Stimulated activated CD4-positive, alpha-beta T cell treated with anti-CD3 and anti-CD28 coated beads, Interleukin-15, amount 100 ng/mL, for 48 hours (primary cell): ENCODE results near the gene CLEC16A.

ENCODE experiments used
- DNase-seq, 2 donors: peaks; one replicate each; pipeline ENCODE4 v3.0.0-alpha.2; 2020; ENCODE audit warnings: low read depth in 2 of 2

CLEC16A gene

DNA sequence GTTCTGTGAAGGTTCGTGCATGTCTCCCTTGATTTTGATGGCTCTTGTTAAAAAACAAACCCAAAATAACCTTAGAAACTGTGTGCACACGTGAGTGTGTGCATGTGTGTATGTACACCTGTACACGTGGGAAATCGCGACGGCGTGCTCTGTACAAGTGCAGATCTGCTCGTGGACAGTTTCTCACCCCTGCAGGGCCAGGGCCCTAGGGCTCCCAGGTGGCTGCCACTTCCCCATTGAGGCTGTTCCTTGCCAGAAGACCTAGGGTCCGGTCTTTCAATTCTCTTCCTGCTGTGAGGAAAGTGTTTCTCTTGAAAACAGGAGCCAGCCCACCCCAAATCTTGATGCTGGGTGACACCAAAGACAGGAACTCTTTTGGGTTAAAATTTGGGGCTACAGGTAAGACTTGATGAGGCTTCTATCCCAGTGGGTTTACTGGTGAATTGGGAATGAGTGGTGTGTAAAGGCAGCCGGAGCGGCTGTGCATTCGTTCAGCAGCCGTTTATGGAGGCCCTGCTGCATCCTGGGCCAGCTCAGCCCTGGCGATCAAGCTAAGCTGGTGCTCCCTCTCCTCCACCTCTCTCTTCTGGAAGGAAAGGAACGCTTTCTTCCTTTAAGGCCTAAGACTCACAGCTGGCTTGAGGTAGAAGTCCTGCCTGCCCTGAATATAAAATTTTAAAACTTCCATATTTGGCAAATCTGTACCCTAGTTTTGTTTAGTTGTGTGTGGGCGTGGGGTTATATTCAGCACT, 137.9 kb downstream of the CLEC16A start:
- DNase-seq = no peak

GRCh38 chr16:11082860-11083388, 138.6 kb downstream of the CLEC16A start:
- DNase-seq = no peak

DNA sequence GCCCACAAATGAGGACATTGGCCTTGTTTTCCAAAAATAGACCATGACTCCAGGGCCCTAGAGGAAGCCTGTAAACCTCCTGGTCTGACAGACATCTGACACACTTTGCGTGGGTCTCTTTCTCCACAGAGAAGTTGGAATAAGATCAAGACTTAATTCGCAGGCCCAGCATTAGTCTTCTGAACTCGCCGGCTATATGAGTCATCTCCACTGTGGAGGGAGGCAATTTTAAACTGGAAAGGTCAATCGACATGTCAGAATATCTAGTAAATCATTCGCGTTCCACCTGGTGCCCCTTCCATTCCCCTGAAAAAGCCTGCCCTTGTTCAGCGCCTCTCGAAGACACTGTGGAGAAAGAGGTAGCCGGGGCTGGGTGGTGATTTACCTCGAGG, 140.1 kb downstream of the CLEC16A start:
- DNase-seq = no peak

- no peak for DNase-seq
Observed at GRCh38 chr16:11084876-11085485, 140.6 kb downstream of the CLEC16A start.

DNA sequence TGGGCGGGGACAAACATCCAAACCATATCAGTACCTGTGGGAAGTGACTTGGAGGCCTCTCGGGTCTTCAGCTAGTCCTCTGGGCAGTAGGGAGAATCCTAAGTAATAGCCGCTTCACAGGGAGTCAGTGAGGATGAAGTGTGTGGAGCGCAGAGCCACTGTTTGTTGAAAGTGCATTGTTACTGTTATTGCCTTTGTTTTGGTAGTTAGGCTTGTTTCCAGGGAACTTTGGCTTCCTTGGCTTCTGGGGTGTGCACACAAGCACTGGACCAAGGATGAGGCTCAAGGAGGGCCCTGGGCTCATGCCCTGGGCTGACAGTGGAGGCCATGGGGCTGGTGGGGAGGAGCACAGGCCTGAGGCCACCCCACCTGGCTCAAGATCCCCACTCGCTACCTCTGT, 141.6 kb downstream of the CLEC16A start:
- DNase-seq = no peak

GRCh38 chr16:11087691-11088073, 143.3 kb downstream of the CLEC16A start:
- DNase-seq = no peak

DNA sequence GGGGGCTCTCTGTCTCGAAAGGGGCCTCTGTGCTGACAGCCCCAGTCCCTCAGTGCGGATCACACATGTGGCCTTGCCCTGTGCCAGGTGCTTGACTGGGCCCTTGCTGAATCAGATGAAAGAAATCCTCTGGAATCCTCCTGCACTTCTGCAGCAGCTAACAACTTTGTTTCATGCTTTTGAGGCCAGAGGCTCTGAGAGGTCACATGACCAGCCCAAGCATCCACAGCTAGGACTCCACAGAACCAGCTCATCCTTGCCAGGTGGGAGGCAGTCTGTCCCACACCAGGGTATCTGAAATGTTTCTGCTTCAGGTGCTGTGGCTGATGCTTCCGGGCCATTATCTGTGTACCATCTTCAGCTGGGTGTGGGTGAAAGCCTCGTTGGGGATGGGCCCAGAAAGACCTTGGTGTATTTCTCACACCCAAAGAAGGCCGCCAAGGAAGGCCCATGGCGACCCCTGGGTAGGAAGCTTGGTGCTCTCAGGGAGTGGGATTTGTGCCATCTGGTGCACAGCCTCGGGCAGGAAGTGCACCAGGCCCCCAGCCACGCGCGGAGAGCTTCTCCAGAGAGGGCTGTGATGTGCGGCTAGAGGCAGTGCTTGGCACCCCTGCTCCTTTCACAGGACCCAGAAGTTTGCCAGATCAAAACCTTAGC, 143.8 kb downstream of the CLEC16A start:
- no peak for DNase-seq

DNA sequence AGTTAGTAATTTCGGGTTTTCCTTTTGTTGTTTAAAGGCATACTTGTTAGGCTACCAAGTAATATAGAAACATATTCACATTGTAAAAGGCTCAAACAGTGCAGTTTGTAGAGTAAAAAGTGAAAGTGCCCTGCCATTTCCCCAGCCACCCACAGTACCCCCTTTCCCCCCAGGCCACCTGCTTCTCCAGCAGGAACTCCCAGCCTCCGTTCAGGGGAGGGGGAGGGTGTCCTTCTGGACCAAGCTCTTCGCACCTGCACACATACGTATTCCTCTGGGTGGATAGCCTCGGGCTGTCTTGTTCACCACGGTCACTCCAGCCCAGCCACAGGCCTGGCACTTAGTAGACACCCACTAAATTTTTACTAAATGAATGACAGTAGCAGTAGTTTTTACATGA, 144.5 kb downstream of the CLEC16A start:
- DNase-seq = no peak

DNA sequence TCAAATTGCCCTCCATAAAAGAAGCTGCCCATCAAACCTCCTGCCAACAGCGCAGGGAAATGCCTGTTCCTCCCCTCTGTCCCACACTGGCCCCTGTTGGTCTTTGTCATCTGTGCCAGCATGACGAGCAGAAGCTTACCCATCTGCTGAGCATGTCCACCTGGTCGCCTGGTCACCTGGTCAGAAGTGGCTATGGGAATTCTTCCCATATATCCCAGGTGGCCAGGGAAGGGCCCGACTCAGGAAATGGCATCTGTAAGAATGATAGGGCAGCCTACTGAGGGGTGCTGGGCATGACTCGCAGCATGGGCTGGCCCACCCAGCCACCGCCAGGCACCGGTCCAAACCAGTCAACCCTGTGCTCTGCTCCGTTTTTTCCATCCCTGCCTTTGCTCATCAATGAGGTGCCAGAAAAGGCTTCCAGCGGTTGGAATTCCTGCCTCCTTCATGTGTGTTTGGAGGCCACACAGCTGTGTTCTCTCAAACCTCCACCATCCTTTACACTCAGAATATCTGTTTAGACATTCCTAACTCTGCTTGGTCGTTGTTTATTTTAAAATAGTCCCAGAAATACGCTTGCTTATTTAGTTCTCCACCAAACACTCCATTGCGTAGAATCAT, 145.2 kb downstream of the CLEC16A start:
- DNase-seq = no peak

DNA sequence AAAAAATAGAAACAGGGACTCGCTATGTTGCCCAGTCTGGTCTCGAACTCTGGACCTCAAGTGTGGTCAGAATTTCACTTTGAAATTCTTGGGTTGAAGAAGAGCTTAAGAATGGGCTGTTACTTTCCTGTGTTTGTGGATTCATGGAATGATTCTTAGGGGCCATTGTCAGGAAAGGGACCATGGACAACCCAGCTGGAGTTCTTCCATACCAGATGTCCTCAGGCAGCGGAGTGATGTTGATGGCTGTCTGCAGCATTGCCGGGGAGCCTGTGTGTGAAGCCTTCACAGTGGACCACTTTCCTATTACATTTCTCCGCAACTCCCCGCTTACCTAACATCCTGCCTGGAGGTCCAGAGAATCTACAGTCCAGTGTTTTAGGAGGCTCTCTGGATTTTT, 145.9 kb downstream of the CLEC16A start:
- DNase-seq = no peak

DNA sequence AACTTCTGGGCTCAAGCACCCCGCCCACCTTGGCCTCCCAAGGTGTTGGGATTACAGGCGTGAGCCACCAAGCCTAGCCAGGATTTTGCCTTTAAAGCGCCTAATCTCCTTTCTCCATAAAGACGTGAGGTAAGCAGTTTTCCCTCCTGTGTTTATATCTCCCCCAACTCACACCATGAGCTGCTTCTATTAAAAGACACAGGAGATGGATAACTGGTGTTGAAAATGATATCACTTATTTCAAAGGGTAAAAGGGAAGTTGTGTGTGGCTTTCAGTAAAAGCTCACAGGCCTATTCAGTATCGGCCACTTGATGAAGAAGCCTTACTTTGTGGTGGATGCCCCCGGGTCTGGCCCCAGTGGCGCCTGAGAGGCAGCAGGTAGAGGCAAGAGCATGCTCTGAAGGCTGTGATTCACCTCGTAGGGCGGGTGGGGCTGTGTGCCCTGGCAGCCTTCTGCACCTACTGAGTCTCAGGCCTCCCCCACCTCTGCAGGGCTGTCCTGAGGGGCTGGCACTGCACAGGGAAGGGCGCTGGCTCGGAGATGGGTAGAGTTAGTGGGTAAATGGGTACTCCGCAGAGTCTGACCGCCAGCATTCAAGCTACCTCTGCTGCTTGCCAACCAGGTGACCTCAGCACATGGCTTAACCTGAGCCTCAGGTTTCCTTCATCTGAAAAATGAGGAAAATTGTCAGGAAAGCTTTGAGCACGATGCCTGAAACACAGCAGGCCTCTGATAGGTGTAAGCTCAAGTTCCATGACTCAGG, 146.8 kb downstream of the CLEC16A start:
- DNase-seq = peak; percentile 58 to 62

GRCh38 chr16:11092788-11093571, 148.6 kb downstream of the CLEC16A start:
- DNase-seq = no peak

GRCh38 chr16:11093572-11094074, 149.3 kb downstream of the CLEC16A start:
- no peak for DNase-seq

DNA sequence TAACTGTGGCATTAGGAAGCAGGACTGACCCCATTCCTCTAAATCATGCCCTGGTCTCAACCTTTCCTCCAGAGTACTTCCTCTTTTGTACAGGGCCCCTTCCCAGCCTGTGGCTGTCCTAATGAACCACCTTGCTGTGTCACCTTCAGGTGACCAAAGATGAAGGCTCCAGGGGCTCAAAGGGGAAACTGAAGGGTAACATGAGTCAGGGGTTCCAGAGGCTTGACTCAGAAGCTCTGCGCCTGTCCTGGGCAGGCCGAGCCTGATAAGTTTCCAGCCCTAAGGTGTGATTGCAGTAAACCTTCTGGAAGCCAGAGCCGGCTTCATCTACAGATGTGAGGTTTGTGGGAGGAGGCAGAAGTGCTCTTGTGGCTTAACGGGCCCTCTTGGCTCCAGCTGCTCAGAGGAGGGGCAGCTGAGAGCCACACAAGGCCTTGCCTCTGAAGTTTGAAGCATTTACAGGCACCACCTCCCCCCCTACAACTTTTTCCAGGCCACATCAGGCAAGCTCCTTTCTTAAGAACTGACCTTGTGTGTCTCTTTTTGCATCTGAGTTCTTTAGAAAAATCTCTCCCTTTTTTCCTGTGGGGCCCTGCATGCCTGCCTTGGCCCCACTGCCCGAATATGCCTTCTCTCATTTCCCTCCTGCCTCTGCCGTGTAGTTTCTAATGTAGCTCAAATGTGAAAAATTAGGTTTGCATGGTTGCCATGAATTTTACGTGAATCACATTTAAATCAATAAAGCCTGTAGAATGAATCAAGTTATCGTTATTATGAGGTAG, 149.9 kb downstream of the CLEC16A start:
- peak; percentile 69 to 77 for DNase-seq

GRCh38 chr16:11094857-11095565, 150.6 kb downstream of the CLEC16A start:
- no peak for DNase-seq

DNA sequence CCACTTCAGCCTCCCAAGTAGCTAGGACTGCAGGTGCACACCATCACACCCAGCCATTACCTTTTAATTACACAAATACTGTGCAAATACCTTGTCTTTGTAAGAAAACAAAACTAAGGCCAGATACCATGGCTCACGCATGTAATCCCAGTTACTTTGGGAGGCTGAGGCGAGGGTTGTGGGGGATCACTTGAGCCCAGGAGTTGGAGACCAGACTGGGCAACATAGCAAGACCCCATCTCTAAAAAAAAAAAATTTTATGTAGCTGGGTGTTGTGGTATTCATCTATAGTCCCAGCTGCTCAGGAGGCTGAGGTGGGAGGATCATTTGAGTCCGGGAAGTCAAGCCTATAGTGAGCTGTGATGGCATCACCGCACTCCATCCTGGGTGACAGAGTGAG, 151.6 kb downstream of the CLEC16A start:
- no peak for DNase-seq

DNA sequence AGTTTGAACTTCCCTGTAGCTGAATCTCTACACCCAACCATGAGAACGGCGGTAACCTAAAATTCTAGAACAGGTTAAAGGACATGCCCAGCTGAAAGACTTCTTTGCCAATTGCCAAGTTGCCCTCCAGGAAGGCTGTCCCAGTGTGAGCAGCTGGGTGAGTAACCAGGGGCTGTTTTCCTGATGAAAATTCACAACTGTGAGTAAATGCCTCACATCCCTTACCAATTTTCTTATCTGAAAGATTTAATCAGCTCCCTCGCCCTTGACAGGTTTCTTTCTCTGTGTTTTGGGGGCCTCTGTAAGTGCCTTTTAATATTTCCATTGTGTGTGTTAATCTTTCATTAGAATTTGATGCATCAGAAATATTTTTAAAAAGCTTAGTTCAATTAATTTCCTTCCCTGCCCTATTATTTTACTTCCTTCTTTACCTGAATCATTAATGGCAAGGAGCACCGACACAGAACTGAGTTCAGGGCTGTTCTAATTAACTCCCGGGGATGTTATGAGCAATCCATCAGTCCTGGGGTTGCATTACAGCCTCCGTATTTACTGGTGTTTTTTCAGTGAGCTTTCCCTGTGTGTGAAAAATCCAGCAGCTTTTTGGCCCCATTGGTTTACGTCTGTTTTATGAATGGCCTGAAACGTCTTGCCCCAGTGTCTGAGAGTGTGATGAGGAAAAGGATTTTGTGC, 152.9 kb downstream of the CLEC16A start:
- no peak for DNase-seq

DNA sequence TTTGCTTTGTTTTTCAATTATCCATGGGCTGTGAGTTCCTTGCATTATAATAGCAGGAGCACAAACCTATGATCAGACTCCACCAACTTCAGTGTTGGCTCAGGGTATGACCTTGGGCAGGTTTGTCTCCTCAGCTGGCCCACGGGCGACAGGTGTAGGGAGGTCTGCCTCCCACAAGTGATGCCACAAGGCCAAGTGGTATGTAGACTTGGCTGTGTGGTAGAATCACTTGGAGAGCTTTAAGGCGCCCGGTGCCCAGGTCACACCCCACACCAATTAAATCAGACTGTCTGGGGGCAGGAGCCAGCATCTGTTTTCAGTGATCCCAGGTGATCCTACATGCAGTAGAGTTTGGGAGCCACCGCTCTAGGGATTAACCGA, 153.4 kb downstream of the CLEC16A start:
- DNase-seq = no peak
